ENCODE measurements around the gene DPT.
"Not testable (repeated sequence)": the region's sequence is repeated elsewhere in the genome, so short reads cannot be mapped to it uniquely, and the experiment has no call there.

DPT gene

GRCh38 chr1:168728473-168729404 is at the start of gene DPT:
TSS of gene DPT (minus strand) at chr1:168729206. CDS start at chr1:168729174, 32 bp downstream.
- DNase-seq (ENCODE audit: low read depth), result no peak

DNA sequence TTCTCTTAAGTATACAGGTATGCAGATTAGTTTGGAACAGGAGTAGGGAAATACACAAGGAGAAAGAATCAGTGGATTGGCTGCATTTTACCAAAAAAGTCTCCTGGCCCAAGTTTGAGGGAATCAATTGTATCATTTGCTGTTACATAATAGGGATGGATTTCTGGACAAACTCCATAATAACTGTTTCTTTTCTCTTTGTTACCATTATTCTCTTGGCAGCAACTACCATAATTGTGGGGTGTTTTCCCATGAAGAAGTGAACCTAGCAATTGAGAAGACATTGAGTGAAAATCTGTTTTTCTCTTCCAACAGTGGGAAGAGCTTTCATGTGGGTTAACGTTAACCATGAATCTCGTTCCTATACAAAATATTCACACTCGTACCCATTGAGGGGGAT is 46.4 kb upstream of the DPT start:
- no peak for DNase-seq (ENCODE audit: low read depth)

GRCh38 chr1:168774241-168774640 is 45.2 kb upstream of the DPT start:
- DNase-seq (ENCODE audit: low read depth), result no peak

DNA sequence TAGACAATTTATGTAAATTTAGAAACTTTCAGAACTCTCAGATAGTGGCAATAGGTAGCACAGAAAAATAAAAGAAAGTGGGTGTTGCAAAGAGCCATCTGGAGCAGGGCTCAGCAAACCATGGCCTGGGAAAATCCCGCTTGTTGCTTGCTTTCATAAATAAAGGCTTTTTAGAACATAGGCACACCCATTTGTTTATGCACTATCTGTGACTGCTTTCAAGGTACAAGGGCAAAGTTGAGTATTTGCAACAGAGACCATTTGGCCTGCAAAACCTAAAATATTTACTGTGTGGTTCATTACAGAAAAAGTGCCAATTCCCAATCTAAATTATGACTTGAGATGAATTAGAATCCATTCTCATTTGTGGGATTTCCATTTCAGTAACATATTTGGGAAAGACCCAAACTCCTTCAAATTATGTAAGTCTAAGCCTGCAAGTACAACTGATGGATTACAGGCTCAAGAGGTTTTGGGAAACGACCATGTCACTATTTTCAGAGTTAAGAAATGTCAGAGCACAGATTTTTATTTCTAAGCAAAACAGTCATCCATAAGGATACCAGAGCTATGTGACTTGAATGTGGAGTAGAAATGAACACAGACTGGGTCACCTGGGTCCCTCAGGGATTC is 43.5 kb upstream of the DPT start:
- no peak for DNase-seq (ENCODE audit: low read depth)

GRCh38 chr1:168771104-168771630 is 42.2 kb upstream of the DPT start:
- no peak for DNase-seq (ENCODE audit: low read depth)

- DNase-seq (ENCODE audit: low read depth), result not testable (repeated sequence)
Measured at GRCh38 chr1:168769893-168770292, 40.9 kb upstream of the DPT start.

GRCh38 chr1:168767894-168768584 is 39.0 kb upstream of the DPT start:
- DNase-seq (ENCODE audit: low read depth), result no peak

DNA sequence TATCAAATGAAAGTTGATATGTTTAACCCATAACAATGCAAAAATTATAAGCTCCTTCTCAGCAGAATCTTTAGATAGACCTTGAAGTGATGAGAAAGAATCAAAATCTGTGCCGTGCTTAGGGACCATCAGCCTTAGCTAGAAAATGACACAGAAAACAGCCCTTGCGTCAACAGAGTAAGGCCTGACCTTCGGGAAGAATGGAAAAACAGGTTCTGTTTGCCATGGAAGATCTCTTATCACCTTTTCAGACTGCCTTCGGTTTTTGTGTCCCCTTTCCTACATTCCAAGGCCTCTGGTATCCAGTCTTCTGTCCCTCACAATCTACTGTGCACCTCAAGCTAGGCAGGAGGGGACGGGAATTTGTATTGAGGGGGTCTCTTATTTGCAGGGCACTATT is 37.6 kb upstream of the DPT start:
- DNase-seq (ENCODE audit: low read depth), result no peak

GRCh38 chr1:168763031-168763430 is 34.0 kb upstream of the DPT start:
- DNase-seq (ENCODE audit: low read depth), result no peak

- no peak for DNase-seq (ENCODE audit: low read depth)
Measured at GRCh38 chr1:168762473-168762872, 33.5 kb upstream of the DPT start.

- DNase-seq (ENCODE audit: low read depth), result no peak
Measured at GRCh38 chr1:168760781-168761180, 31.8 kb upstream of the DPT start.

DNA sequence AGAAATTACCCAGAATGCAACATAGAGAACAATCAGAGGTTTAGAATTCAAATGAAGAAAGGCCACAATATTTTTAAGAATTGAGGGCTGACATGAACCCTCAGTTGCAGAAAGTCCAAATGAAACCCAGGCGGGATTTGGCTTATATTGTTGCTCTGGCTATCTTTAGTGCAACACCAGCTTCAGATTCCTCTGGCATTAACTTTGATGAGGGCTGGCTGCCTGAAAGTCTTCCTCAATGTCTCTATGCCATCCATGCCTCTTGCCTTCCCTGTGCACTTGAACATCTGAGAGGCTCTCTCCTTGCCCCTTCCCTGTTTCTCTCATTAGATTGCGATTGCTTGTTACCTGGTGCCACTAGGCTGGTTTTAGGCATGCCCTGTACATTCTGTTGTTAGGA is 31.2 kb upstream of the DPT start:
- no peak for DNase-seq (ENCODE audit: low read depth)

GRCh38 chr1:168759077-168759476 is 30.1 kb upstream of the DPT start:
- no peak for DNase-seq (ENCODE audit: low read depth)

GRCh38 chr1:168758503-168758902 is 29.5 kb upstream of the DPT start:
- DNase-seq (ENCODE audit: low read depth), result no peak

- no peak for DNase-seq (ENCODE audit: low read depth)
Measured at GRCh38 chr1:168755800-168756418, 26.9 kb upstream of the DPT start.

- DNase-seq (ENCODE audit: low read depth), result no peak
Measured at GRCh38 chr1:168752171-168752832, 23.3 kb upstream of the DPT start.

DNA sequence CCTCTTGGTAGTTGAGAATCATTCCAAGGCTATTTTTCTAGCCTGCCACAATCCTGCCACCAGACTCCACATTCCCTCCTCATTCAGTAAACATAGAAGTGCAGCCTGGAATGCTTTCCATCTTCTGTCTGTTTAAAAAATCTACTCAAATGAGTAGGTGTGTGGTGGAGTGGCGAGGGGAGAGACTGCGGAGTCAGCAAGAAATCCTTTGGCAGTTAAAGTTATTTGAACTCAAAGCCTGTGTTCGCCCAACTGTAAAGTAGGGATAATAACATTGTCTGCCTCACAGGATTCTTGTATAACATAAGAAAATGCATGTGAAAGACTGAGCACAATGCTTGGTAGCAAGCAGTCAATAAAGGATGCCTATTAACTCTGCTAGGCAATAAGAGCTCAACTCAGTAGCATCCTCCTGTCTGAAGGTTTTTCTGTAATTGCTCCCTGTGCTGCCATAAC is 22.2 kb upstream of the DPT start:
- no peak for DNase-seq (ENCODE audit: low read depth)

DNA sequence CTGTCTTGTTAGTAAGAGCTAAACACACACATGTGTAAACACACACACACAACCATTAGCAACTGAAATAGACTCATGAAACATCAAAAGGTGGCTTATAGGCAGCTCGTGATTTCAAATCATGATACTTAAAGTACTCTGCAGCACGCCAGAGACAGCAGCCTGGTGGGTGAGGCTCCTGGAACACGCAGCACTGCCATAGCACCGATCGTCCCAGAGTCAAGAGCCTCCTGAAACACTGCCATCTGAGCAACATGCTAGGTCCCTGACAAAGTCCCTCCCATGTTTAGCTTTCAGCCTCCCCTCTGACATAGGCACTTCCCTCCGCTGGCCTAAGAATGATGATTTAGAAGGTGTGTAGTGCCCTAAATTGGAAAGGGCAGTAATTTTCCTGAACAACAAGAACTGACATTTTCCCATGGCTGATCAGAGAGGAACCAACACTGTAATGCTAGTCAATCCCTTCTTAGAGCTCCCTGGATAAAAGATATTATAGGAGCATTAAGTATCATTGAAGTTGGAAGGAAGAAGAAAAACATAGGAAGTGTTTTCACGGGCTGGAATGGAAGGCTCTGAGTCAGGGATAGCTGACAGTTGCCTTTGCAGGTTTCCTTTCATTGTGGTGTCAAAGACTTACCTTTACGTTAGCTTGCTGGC is 14.1 kb upstream of the DPT start:
- DNase-seq (ENCODE audit: low read depth), result no peak

- DNase-seq (ENCODE audit: low read depth), result no peak
Measured at GRCh38 chr1:168742386-168742785, 13.4 kb upstream of the DPT start.

GRCh38 chr1:168739908-168740307 is 10.9 kb upstream of the DPT start:
- DNase-seq (ENCODE audit: low read depth), result no peak

GRCh38 chr1:168736520-168736919 is 7.5 kb upstream of the DPT start:
- no peak for DNase-seq (ENCODE audit: low read depth)
